ENCODE measurements around the gene PCNX2.

- TF ChIP-seq POLR2A (IDR thresholded peaks at IDR 0.05; ENCODE audit: low read length) (no peak), GATA1 (IDR thresholded peaks at IDR 0.05; ENCODE audit: low read depth, low read length) (no peak)
These were observed 66.2 kb downstream of the PCNX2 start for GRCh38 chr1:233229288-233229687.
